ENCODE data around the gene MORC1.
"Not testable (repeated sequence)": the region's sequence is repeated elsewhere in the genome, so short reads cannot be mapped to it uniquely, and the experiment has no call there.

Gene MORC1

GRCh38 chr3:109095166-109095565, 22.8 kb downstream of the MORC1 start:
- DNase-seq, result no peak

- no peak for DNase-seq
Measured at GRCh38 chr3:109093561-109093960, 24.4 kb downstream of the MORC1 start.

GRCh38 chr3:109091846-109092245, 26.1 kb downstream of the MORC1 start:
- DNase-seq, result no peak

- DNase-seq, result no peak
Measured at GRCh38 chr3:109089265-109089664, 28.7 kb downstream of the MORC1 start.

GRCh38 chr3:109081746-109082510, 36.0 kb downstream of the MORC1 start:
- DNase-seq, result peak; percentile 73

- DNase-seq, result not testable (repeated sequence)
Measured at GRCh38 chr3:109080090-109080489, 37.8 kb downstream of the MORC1 start.

- DNase-seq, result peak; percentile 89
Measured at GRCh38 chr3:109073116-109073515, 44.8 kb downstream of the MORC1 start.

- peak; percentile 82 for DNase-seq
Measured at GRCh38 chr3:109072194-109072593, 45.7 kb downstream of the MORC1 start.

- DNase-seq, result peak; percentile 90
Measured at GRCh38 chr3:109071350-109072142, 46.4 kb downstream of the MORC1 start.

GRCh38 chr3:109070211-109070610, 47.7 kb downstream of the MORC1 start:
- DNase-seq, result no peak

GRCh38 chr3:109066864-109067263, 51.1 kb downstream of the MORC1 start:
- DNase-seq, result no peak

- peak; percentile 47 for DNase-seq
Measured at GRCh38 chr3:109059264-109059663, 58.7 kb downstream of the MORC1 start.

- DNase-seq, result no peak
Measured at GRCh38 chr3:109057616-109058015, 60.3 kb downstream of the MORC1 start.

- no peak for DNase-seq
Measured at GRCh38 chr3:109057056-109057455, 60.9 kb downstream of the MORC1 start.

- peak; percentile 50 for DNase-seq
Measured at GRCh38 chr3:109050591-109051167, 67.3 kb downstream of the MORC1 start.

GRCh38 chr3:109047366-109047765, 70.6 kb downstream of the MORC1 start:
- DNase-seq, result no peak

GRCh38 chr3:109045271-109046040, 72.5 kb downstream of the MORC1 start:
- no peak for DNase-seq

- no peak for DNase-seq
Measured at GRCh38 chr3:109035082-109035481, 82.9 kb downstream of the MORC1 start.

GRCh38 chr3:109033000-109033660, 84.8 kb downstream of the MORC1 start:
- no peak for DNase-seq

GRCh38 chr3:109028753-109029152, 89.2 kb downstream of the MORC1 start:
- no peak for DNase-seq

GRCh38 chr3:109026821-109027220, 91.1 kb downstream of the MORC1 start:
- DNase-seq, result no peak

- DNase-seq, result no peak
Measured at GRCh38 chr3:109025896-109026295, 92.0 kb downstream of the MORC1 start.

Measured in RPMI8226 (cell line).